GM12878 (cell line): Measurements from ENCODE around the gene TRPM1. TPM values are rescaled to one million over a fixed set of nuclear protein-coding genes. Genes with fewer than 3 reads are reported as not detected.

Experiments
- ATAC-seq: fragments of 200-7000 bp; cut with Tn5 transposase; 3 replicates; pipeline ENCODE4 v1.9.1; 2020; ENCODE audit warnings: mild to moderate bottlenecking, moderate library complexity
- BruUV-seq: library from RNA; stranded (reverse); fragments of 400-500 nt; replicated peaks from 2 replicates; lab custom pipeline; 2021; lab: Mats Ljungman, UMichigan
- CTCF ChIA-PET: fragments of 300-600 bp; sonication (Branson Sonifier 250); formaldehyde crosslinking; extraction: SDS; loops from one replicate; lab custom pipeline; 2021; ENCODE audit warnings: inconsistent platforms; lab: Yijun Ruan, JAX
- POLR2A ChIA-PET: fragments of 350-600 bp; formaldehyde crosslinking; extraction: SDS; loops from one replicate; lab custom pipeline; 2021; ENCODE audit warnings: inconsistent platforms; lab: Charles Lee
- RAD21 ChIA-PET: fragments of 300-600 bp; sonication (Branson Sonifier 250); formaldehyde crosslinking; loops from one replicate; lab custom pipeline; 2023; ENCODE audit warnings: antibody characterized with exemption; ENCODE audit not compliant: unreplicated experiment; lab: Charles Lee
- SMC1A ChIA-PET: fragments of 300-600 bp; sonication (Branson Sonifier 250); formaldehyde crosslinking; loops from one replicate; lab custom pipeline; 2023; ENCODE audit not compliant: unreplicated experiment, uncharacterized antibody; lab: Charles Lee
- DNase-seq: peaks from one replicate; pipeline ENCODE4 v3.0.0-alpha.2; 2011; ENCODE audit warnings: low read depth, low spot score
- FAIRE-seq: peaks from 3 replicates; lab custom pipeline; 2011; peaks lifted over from hg19 to GRCh38; lab: Jason Lieb, UNC
- H2AFZ ChIP-seq: 2 replicates; pipeline ENCODE4 v1.6.0; 2011; ENCODE audit warnings: low read depth, low read length, control low read depth; ENCODE audit not compliant: control insufficient read depth
- H3K27ac ChIP-seq: 2 replicates; pipeline ENCODE4 v1.5.1; 2011; ENCODE audit warnings: control low read depth; ENCODE audit not compliant: control insufficient read depth, insufficient read depth
- H3K27me3 ChIP-seq, 2 experiments: replicated peaks in 1 of 2; 2 replicates each; pipeline versions ENCODE4 v1.6.0 to v1.6.1; 2011; ENCODE audit warnings: low read length in 1 of 2; ENCODE audit not compliant: control insufficient read depth in 2 of 2, insufficient read depth in 2 of 2
- H3K36me3 ChIP-seq, 2 experiments: 2 replicates each; pipeline ENCODE4 v1.5.1; 2011; ENCODE audit warnings: low read length in 1 of 2; ENCODE audit not compliant: control insufficient read depth in 2 of 2, insufficient read depth in 2 of 2
- H3K4me1 ChIP-seq: 2 replicates; pipeline ENCODE4 v1.6.1; 2011; ENCODE audit warnings: mild to moderate bottlenecking, low read length, moderate library complexity, mixed read lengths; ENCODE audit not compliant: control insufficient read depth, insufficient read depth
- H3K4me2 ChIP-seq: 2 replicates; pipeline ENCODE4 v1.6.0; 2011; ENCODE audit warnings: control low read depth; ENCODE audit not compliant: control insufficient read depth, insufficient read depth
- H3K4me3 ChIP-seq: fragments of 200-600 bp; sonication (generic); 2 replicates; pipeline ENCODE4 v1.5.1; 2016
- H3K79me2 ChIP-seq: 2 replicates; pipeline ENCODE4 v1.6.0; 2011; ENCODE audit warnings: low read length; ENCODE audit not compliant: control insufficient read depth, insufficient read depth
- H3K9ac ChIP-seq: 2 replicates; pipeline ENCODE4 v1.8.0; 2011; ENCODE audit warnings: low read length, control low read depth, mixed read lengths; ENCODE audit not compliant: control insufficient read depth, insufficient read depth
- H3K9me3 ChIP-seq: replicated peaks from 3 replicates; pipeline ENCODE4 v1.5.1; 2011; ENCODE audit warnings: mild to moderate bottlenecking, low read length; ENCODE audit not compliant: control insufficient read depth, insufficient read depth
- H4K20me1 ChIP-seq: 2 replicates; pipeline ENCODE4 v1.6.0; 2011; ENCODE audit not compliant: control insufficient read depth, insufficient read depth
- BACH1 ChIP-seq: fragments of 450-650 bp; IDR thresholded peaks from 2 replicates; pipeline ENCODE4 v1.6.1; 2017; ENCODE audit warnings: mild to moderate bottlenecking, borderline replicate concordance
- CHD2 ChIP-seq: IDR thresholded peaks from 2 replicates; pipeline ENCODE4 v1.6.1; 2011; ENCODE audit warnings: low read depth, low read length, improper control_type of control experiment, borderline replicate concordance
- ETV6 ChIP-seq, 2 experiments: fragments of 450-650 bp in 1 of 2; IDR thresholded peaks in 1 of 2; conservative IDR thresholded peaks in 1 of 2; 2 replicates each; pipeline ENCODE4 v1.6.1; 2014; ENCODE audit warnings: antibody characterized with exemption in 1 of 2, borderline replicate concordance in 1 of 2, low read depth in 1 of 2, mild to moderate bottlenecking in 1 of 2, moderate library complexity in 1 of 2
- HDAC2 ChIP-seq: fragments of 200-600 bp; sonication (generic); IDR thresholded peaks from 2 replicates; pipeline ENCODE4 v1.6.1; 2017
- JUNB ChIP-seq: IDR thresholded peaks from 2 replicates; pipeline ENCODE4 v1.6.1; 2016; ENCODE audit warnings: antibody characterized with exemption, mild to moderate bottlenecking
- KAT2A ChIP-seq: conservative IDR thresholded peaks from 2 replicates; pipeline ENCODE4 v1.6.1; 2011; ENCODE audit warnings: low read depth, low read length; ENCODE audit not compliant: control insufficient read depth
- MTA3 ChIP-seq: IDR thresholded peaks from 2 replicates; pipeline ENCODE4 v1.6.1; 2012; ENCODE audit warnings: low read length, inconsistent platforms, borderline replicate concordance
- NR2C1 ChIP-seq: fragments of 450-650 bp; IDR thresholded peaks from 2 replicates; pipeline ENCODE4 v1.6.1; 2017; ENCODE audit warnings: antibody characterized with exemption, mild to moderate bottlenecking, moderate library complexity
- PML ChIP-seq: IDR thresholded peaks from 2 replicates; pipeline ENCODE4 v1.6.1; 2012; ENCODE audit warnings: low read length, inconsistent platforms
- POLR2A ChIP-seq: IDR thresholded peaks from 2 replicates; pipeline ENCODE4 v1.6.1; 2011; ENCODE audit warnings: low read depth, mild to moderate bottlenecking, low read length
- RUNX3 ChIP-seq: IDR thresholded peaks from 2 replicates; pipeline ENCODE4 v1.6.1; 2012; ENCODE audit warnings: low read length, inconsistent platforms
- SKIL ChIP-seq: fragments of 450-650 bp; IDR thresholded peaks from 2 replicates; pipeline ENCODE4 v1.6.1; 2017; ENCODE audit warnings: mild to moderate bottlenecking, low read depth, inconsistent platforms; ENCODE audit not compliant: poor library complexity, severe bottlenecking
- TARDBP ChIP-seq: IDR thresholded peaks from 2 replicates; pipeline ENCODE4 v1.6.1; 2016; ENCODE audit warnings: borderline replicate concordance
- WRNIP1 ChIP-seq: IDR thresholded peaks from 2 replicates; pipeline ENCODE4 v1.6.1; 2011; ENCODE audit warnings: low read depth, low read length, improper control_type of control experiment, borderline replicate concordance
- ZNF217 ChIP-seq: fragments of 450-650 bp; IDR thresholded peaks from 2 replicates; pipeline ENCODE4 v1.6.1; 2017; ENCODE audit warnings: antibody characterized with exemption, mild to moderate bottlenecking
- WGBS: methylation state at CpG from one replicate; pipeline ENCODE4 v1.1.6; 2016; ENCODE audit warnings: low lambda C conversion rate; ENCODE audit not compliant: insufficient replicate concordance, insufficient coverage; ENCODE audit errors: missing lambda C conversion rate; 5-methylcytosine and 5-hydroxymethylcytosine counted together
- in situ Hi-C: fragments of 300-500 bp; cut with MboI; formaldehyde crosslinking; loops from 9 replicates; pipeline ENCODE4 v1.14.3; 2018; ENCODE audit warnings: mixed read lengths
- intact Hi-C: fragments of 100-400 bp; cut with micrococcal nuclease; formaldehyde crosslinking; loops from one replicate; pipeline ENCODE4 v1.14.2; 2022; ENCODE audit not compliant: unreplicated experiment
- polyA plus RNA-seq, 11 experiments: library from polyadenylated mRNA; depleted of rRNA in 4 of 11; unstranded in 6 of 11; stranded (reverse) in 5 of 11; fragments of >200 nt; fragmentation: Nextera tagmentation in 4 of 11; fragmentation: Illumina TruSeq in 1 of 11; extraction: Ambion mirVana in 4 of 11; extraction: Trizol in 1 of 11; gene quantifications; 1 replicate in 1 of 11; 2 replicates in 10 of 11; pipeline versions ENCODE4 v1.2.1 to v1.2.3, GENCODE V29; 2011 to 2016; ENCODE audit warnings: inconsistent platforms in 2 of 11, missing spikeins in 2 of 11, low read depth in 1 of 11
- total RNA-seq, 4 experiments: library from RNA; depleted of rRNA in 3 of 4; stranded (reverse); fragments of >200 nt in 3 of 4; fragmentation: Illumina TruSeq in 1 of 4; extraction: Trizol in 1 of 4; gene quantifications; 2 replicates each; pipeline versions ENCODE4 v1.2.1 to v1.2.3, GENCODE V29; 2013 to 2021

TRPM1 gene
- total and polyA plus RNA-seq, 10 of the 15 experiments (the other 5 are each of a cell fraction or from before 2014, with no cell fraction given): 0.01 to 0.10 (median 0.05) TPM; not detected in 4

DNA sequence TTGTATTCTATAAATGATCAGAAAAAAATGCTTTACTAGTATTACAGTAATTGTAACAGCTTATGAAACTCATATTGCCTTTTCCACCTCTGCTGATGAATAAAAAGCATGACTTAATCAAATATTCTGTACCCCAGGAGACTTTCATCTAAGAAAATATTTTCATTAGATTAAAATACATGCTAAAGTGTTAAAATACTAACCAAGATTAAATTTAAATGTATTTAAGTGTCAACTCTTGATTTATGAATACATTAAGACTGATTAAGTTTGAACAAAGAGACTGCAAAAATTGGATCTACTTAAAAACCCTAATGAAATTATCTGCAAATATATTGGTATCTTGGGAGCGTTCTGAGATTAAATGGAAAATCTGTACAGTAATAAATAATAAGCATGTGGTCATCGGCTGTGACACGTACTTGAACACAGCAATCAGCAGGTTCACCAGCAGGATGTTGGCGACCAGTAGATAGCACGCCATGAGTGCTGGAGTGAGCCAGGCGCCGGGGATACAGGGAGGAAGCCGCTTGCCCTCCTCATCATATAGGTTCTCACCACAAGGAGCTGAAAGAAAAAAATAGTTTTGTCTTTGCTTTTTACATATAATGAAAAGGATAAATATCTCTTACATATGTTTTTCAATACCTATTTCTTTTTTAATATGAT lies 73.5 kb downstream of the TRPM1 start:
- no TSS peak for BruUV-seq
- H3K9ac ChIP-seq: no peak overlapping the region
- H4K20me1 ChIP-seq: no peaks in the 10 kb centered on the region
- FAIRE-seq (no peak), DNase-seq (no peak), ATAC-seq (no peak)
- no peak overlapping the region for H3K4me2 ChIP-seq
- CTCF ChIA-PET: no interaction called here
- no peaks in the 10 kb centered on the region for H3K9me3 ChIP-seq
- peaks cover 7% of the 10 kb centered on the region for H3K4me1 ChIP-seq
- in situ Hi-C loops (no loop called here), intact Hi-C loops (no loop called here)
- WGBS: 46% methylated on average over 8 of the region's 8 CpGs
- no peaks in the 10 kb centered on the region for H3K79me2 ChIP-seq
- no peaks in the 10 kb centered on the region for H3K36me3 ChIP-seq
- H3K27me3 ChIP-seq: no peaks in the 10 kb centered on the region
- POLR2A ChIA-PET: no interaction called here
- SMC1A ChIA-PET: interaction anchor here (1.2 to 2.3 kb wide), 5 partner anchors 11 to 46 kb away, joined by 3 to 12 read pairs (median 4); no protein-coding TSS in a partner anchor
- H3K4me3 ChIP-seq: no peak overlapping the region
- no peak overlapping the region for H2AFZ ChIP-seq
- H3K27ac ChIP-seq: no peak overlapping the region
- no peak for TF ChIP-seq POLR2A
- TF ChIP-seq SKIL: no peak
- no peak for TF ChIP-seq KAT2A
- no peak for TF ChIP-seq NR2C1
- no peak for TF ChIP-seq MTA3
- TF ChIP-seq CHD2: no peak
- no peak for TF ChIP-seq TARDBP
- no peak for TF ChIP-seq WRNIP1
- no peak for TF ChIP-seq BACH1
- no peak for TF ChIP-seq PML
- no peak for TF ChIP-seq ETV6 (conservative IDR thresholded peaks at IDR 0.05 in 1 of 2, IDR thresholded peaks at IDR 0.05 in 1 of 2; ENCODE audit: borderline replicate concordance in 1 of 2, low read depth in 1 of 2)
- TF ChIP-seq HDAC2: no peak
- TF ChIP-seq ZNF217: no peak
- TF ChIP-seq JUNB: no peak
- TF ChIP-seq RUNX3: no peak
- RAD21 ChIA-PET: no interaction called here
